ENCODE measurements around the gene PCIF1. TPM values are rescaled to one million over a fixed set of nuclear protein-coding genes. Genes with fewer than 3 reads are reported as not detected.

PCIF1 gene
- total and polyA plus RNA-seq, 2 experiments from 2014 or later = 11.8 to 26.0 TPM

- TF ChIP-seq EZH2 (IDR thresholded peaks at IDR 0.05; ENCODE audit: borderline replicate concordance) = no peak
- no peak for TF ChIP-seq EZH2phosphoT487 (IDR thresholded peaks at IDR 0.05; ENCODE audit: low read depth, severe bottlenecking, unreplicated experiment)
- TF ChIP-seq, protein P1, sequence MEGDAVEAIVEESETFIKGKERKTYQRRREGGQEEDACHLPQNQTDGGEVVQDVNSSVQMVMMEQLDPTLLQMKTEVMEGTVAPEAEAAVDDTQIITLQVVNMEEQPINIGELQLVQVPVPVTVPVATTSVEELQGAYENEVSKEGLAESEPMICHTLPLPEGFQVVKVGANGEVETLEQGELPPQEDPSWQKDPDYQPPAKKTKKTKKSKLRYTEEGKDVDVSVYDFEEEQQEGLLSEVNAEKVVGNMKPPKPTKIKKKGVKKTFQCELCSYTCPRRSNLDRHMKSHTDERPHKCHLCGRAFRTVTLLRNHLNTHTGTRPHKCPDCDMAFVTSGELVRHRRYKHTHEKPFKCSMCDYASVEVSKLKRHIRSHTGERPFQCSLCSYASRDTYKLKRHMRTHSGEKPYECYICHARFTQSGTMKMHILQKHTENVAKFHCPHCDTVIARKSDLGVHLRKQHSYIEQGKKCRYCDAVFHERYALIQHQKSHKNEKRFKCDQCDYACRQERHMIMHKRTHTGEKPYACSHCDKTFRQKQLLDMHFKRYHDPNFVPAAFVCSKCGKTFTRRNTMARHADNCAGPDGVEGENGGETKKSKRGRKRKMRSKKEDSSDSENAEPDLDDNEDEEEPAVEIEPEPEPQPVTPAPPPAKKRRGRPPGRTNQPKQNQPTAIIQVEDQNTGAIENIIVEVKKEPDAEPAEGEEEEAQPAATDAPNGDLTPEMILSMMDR (IDR thresholded peaks at IDR 0.05; ENCODE audit: poor library complexity) = no peak
- no peaks in the 10 kb centered on the region for H3K79me2 ChIP-seq
- H3K4me1 ChIP-seq (ENCODE audit: insufficient read depth) = no peaks in the 10 kb centered on the region
- H3K9me3 ChIP-seq (ENCODE audit: low read depth) = no peaks in the 10 kb centered on the region
- WGBS (ENCODE audit: low lambda C conversion rate, missing lambda C conversion rate) = 92% methylated on average over 7 of the region's 7 CpGs
- no peaks in the 10 kb centered on the region for H3K27me3 ChIP-seq
- no peak overlapping the region for H3K4me3 ChIP-seq
- no peaks in the 10 kb centered on the region for H4K20me1 ChIP-seq (ENCODE audit: insufficient read depth, poor library complexity, severe bottlenecking)
- no peaks in the 10 kb centered on the region for H3K9me2 ChIP-seq (replicated peaks; ENCODE audit: insufficient read depth)
- H2AFZ ChIP-seq = no peak overlapping the region
- no peaks in the 10 kb centered on the region for H3K36me3 ChIP-seq (replicated peaks; ENCODE audit: insufficient read depth, low read depth)
- no peak overlapping the region for H3K4me2 ChIP-seq
- H3K27ac ChIP-seq = no peak overlapping the region
- no peak for DNase-seq (ENCODE audit: low spot score)
These were observed 13.8 kb downstream of the PCIF1 start for GRCh38 chr20:45948261-45948733.

DNA sequence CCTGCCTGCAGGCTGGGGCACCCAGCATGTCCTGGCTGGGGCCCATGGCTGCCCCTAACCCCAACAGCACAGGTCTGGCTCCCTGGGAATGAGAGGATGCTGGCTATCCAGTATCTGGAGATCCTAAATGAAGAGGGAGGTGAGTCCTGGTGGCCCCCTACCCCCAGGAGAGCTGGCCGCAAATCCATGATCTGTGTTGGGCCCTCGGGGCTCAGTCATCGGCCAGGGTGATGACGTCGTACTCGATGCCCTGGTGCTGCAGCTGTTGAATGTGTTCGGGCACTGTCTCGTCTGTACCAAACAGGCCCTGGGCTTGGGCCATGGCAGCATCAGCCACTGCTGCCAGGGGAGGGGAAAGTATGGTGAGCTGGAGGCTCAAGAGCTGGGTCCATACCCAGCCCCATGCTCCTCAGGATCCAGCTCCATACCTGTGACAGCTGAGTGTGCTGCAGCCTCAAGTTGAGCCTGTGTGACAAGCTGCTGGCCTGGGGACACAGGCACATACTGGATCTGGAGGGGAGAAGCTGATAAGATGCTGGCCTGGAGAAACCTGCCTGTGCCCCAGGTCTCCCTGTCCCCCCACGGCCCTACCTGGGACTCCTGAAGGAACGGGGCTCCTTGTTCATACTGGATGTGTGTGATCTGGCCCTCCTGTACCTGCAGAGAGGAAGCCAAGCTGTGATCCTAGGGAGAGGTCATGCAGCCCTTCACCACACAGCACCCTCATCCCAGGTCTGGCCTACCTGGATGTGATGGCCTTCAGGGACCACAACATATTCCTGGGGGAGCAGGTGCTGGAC, 14.5 kb downstream of the PCIF1 start:
- H4K20me1 ChIP-seq (ENCODE audit: insufficient read depth, poor library complexity, severe bottlenecking) = no peaks in the 10 kb centered on the region
- H3K9me3 ChIP-seq (ENCODE audit: low read depth) = no peaks in the 10 kb centered on the region
- H3K36me3 ChIP-seq (replicated peaks; ENCODE audit: insufficient read depth, low read depth) = no peaks in the 10 kb centered on the region
- H3K4me3 ChIP-seq = no peak overlapping the region
- H3K79me2 ChIP-seq = no peaks in the 10 kb centered on the region
- H3K4me2 ChIP-seq = no peak overlapping the region
- no peak overlapping the region for H3K27ac ChIP-seq
- TF ChIP-seq, protein P1 (IDR thresholded peaks at IDR 0.05; ENCODE audit: poor library complexity) = no peak
- TF ChIP-seq EZH2 (IDR thresholded peaks at IDR 0.05; ENCODE audit: borderline replicate concordance) = no peak
- no peak for TF ChIP-seq EZH2phosphoT487 (IDR thresholded peaks at IDR 0.05; ENCODE audit: low read depth, severe bottlenecking, unreplicated experiment)
- no peaks in the 10 kb centered on the region for H3K27me3 ChIP-seq
- no peaks in the 10 kb centered on the region for H3K4me1 ChIP-seq (ENCODE audit: insufficient read depth)
- H2AFZ ChIP-seq = no peak overlapping the region
- no peaks in the 10 kb centered on the region for H3K9me2 ChIP-seq (replicated peaks; ENCODE audit: insufficient read depth)
- no peak for DNase-seq (ENCODE audit: low spot score)
- 87% methylated on average over 10 of the region's 10 CpGs for WGBS (ENCODE audit: low lambda C conversion rate, missing lambda C conversion rate)

DNA sequence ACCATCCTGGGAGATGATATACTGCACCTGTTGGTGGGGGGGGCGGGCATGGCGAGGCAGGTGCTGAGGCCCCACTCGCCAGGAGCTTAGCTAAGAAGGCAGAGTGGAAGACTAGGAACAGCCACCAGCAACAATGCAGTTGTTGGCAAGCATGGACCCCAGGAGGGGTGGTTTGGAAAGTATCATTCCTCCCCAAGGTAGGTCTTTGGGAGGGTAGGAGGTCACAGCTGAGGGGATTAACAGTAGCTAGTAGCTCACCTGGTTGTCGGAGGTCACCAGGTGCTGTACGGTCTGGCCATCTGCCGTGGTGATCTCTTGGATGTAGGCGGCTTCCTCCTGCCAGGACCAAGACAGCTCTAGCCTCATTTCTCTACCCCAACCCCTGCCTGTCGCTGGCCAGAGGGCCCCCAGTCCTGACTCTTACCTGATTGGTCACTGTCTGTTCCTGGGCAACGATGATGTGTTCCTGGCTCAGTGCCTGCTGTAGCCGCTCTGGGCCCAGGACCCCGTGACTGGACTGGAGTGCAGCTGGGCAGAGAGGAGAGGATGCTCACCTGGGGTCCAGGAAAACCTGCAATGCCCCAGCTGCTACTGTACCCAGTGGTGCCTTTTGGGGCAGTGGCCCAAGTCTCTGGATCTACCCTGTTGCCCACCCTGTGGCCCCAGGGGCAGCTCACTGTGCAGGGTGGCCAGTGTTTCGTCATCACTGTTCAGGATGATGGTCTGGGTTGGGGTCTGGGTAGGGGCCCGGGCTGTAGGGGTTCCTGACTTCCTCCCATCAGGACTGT, 15.3 kb downstream of the PCIF1 start:
- H3K4me2 ChIP-seq = no peak overlapping the region

More for the DNA sequence above, 15.3 kb downstream of the PCIF1 start:
- H3K9me3 ChIP-seq (ENCODE audit: low read depth) = no peaks in the 10 kb centered on the region
- H3K4me3 ChIP-seq = no peak overlapping the region
- H3K79me2 ChIP-seq = no peaks in the 10 kb centered on the region
- no peaks in the 10 kb centered on the region for H3K9me2 ChIP-seq (replicated peaks; ENCODE audit: insufficient read depth)
- DNase-seq (ENCODE audit: low spot score) = no peak
- H4K20me1 ChIP-seq (ENCODE audit: insufficient read depth, poor library complexity, severe bottlenecking) = no peaks in the 10 kb centered on the region
- H3K27ac ChIP-seq = no peak overlapping the region
- 93% methylated on average over 13 of the region's 13 CpGs for WGBS (ENCODE audit: low lambda C conversion rate, missing lambda C conversion rate)
- H2AFZ ChIP-seq = no peak overlapping the region
- no peak for TF ChIP-seq EZH2 (IDR thresholded peaks at IDR 0.05; ENCODE audit: borderline replicate concordance)
- TF ChIP-seq, protein P1 (IDR thresholded peaks at IDR 0.05; ENCODE audit: poor library complexity) = no peak
- no peak for TF ChIP-seq EZH2phosphoT487 (IDR thresholded peaks at IDR 0.05; ENCODE audit: low read depth, severe bottlenecking, unreplicated experiment)
- no peaks in the 10 kb centered on the region for H3K4me1 ChIP-seq (ENCODE audit: insufficient read depth)
- H3K27me3 ChIP-seq = no peaks in the 10 kb centered on the region
- no peaks in the 10 kb centered on the region for H3K36me3 ChIP-seq (replicated peaks; ENCODE audit: insufficient read depth, low read depth)
